Measurements from ENCODE around the gene MBD2. TPM values are rescaled to one million over a fixed set of nuclear protein-coding genes. Genes with fewer than 3 reads are reported as not detected.

Gene MBD2
- total RNA-seq, 4 donors from 2014 or later: 33.3 to 58.6 (median 44.6) TPM

DNA sequence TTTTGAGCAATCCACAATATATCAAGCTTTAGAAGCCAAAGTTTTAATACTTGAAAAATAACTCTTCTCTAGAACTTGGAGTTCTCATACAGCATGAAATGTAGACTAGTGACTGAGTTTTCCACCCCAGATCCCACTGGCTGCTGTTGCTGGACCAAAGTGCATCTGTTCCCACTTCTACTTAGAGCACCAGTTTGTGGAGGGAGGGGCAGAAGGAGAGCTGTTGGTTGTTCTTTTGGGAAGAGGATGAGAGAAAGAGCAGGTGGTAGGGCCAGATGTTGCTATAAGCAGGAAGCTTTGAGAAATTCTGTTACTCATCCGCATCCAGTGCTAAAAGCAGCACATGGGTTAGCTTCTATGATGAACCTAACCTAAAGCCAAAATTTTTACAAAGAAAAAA lies 59.0 kb downstream of the MBD2 start:
- DNase-seq (ENCODE audit: low spot score): no peak
- ATAC-seq (ENCODE audit: low FRiP score): no peak
- TF ChIP-seq CTCF (IDR thresholded peaks at IDR 0.05): no peak

DNA sequence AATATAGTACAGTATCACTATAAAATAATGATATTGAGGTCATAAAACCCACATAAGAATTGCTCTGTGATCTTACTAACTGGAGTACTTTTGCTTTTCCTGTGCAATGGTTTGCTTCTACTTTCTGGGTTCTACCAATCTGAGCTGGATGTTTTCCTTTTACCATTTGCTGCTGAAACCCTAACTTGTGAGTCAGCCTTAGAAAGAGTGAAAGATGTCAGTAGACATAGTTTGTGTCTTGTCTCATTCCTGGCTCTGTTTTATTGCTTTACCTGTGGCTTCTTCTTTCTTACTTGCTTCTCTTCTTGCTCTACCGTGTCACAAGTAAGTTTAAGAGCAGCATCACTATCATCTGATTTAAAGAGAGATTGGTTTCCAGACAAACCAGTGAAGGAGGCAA lies 61.0 kb downstream of the MBD2 start:
- DNase-seq (ENCODE audit: low spot score) (no peak), ATAC-seq (ENCODE audit: low FRiP score) (no peak)

DNA sequence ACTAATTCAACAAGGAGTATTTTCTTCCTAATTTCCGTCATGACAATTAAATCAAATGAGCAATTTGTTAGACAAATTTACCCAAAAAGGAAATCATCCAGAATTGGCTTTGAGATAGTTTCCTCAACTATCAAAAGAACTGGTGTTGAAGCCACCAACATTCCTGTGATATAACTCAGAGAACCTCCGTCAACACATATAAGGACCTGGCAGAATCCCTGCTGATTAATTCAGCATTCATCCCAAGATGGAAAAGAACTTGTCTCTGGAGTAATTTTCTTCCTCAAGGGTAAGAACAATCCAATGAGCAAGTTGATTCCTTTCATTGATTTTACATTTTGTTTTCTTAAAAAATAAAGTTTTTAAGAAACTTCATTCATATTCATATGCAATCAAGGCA lies 62.0 kb downstream of the MBD2 start:
- no peak for TF ChIP-seq CTCF (IDR thresholded peaks at IDR 0.05)
- no peak for DNase-seq (ENCODE audit: low spot score)
- no peak for ATAC-seq (ENCODE audit: low FRiP score)

More for the DNA sequence above, 61.0 kb downstream of the MBD2 start:
- TF ChIP-seq CTCF (IDR thresholded peaks at IDR 0.05): no peak

DNA sequence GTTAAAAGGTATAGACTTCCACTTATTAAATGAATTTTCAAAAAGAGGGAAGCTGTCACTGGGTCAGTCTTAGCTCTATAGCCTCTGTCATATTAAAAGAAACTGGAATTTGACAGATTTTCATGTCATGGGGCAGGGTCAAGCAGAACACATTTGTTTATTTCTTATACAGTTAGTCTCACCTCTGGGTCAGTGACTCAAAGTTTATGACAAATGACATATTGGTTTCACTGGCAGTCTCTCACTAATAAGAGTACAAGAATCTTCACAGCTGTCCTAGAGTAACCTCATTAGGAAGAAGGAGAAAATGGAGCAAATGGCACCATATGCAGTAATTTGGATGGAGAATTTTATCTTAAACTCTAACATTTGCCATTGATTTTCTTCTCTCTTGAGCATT lies 63.2 kb downstream of the MBD2 start:
- ATAC-seq (ENCODE audit: low FRiP score) (no peak), DNase-seq (ENCODE audit: low spot score) (no peak)
- TF ChIP-seq CTCF (IDR thresholded peaks at IDR 0.05): no peak

DNA sequence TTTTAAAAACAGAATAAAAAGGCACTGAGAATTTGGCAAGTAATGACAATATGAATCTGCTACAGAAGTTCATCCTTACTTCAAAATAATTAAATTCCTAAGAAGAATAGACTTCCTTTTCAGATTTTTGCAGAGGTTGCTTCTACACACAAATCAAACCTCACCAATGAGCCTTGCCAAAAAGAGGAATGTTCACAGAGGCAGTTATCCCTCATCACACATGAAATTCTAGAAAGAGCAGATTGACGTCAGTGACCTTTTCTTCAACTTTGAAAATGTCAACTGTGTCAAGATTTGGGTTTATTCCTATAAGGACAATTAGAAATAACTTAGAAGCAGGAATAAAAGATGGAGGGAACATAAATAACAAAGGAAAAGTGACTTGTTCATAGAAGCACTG lies 64.6 kb downstream of the MBD2 start:
- no peak for ATAC-seq (ENCODE audit: low FRiP score)
- TF ChIP-seq CTCF (IDR thresholded peaks at IDR 0.05): no peak
- DNase-seq (ENCODE audit: low spot score): no peak

DNA sequence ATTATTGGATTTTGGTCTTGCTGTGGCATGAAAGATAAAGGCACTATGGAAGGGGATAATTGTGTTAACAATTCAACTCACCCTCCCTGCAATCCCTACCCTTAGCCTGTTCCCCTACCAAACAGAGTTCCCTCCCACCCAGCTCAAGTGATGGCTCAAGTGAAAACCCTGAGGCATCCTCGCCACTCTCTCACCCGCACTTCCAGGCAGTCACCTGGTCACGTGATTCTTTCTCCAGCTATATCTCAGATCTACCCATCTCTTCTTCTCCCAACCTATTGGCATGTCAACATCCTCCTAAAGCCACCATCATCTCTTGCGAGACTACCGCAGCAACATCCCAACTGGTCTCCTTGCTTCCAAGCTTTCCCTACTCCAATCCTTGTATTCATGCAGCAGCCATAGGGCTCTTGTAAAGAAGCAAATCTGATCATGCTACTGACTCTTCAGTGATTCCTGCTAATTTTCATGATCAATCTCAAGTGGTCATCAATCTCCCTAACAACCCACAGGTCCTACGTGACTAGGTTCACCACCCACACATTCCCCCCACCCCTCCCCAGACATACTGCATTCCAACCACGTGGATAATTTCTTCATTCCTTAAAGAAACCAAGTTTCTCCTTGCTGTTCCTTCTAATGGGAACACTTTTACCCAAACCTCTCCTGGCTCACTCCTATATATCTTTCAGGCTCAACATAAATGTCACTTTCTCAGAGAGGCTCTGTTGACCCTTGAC lies 66.7 kb downstream of the MBD2 start:
- TF ChIP-seq CTCF (IDR thresholded peaks at IDR 0.05): no peak
- no peak for DNase-seq (ENCODE audit: low spot score)
- no peak for ATAC-seq (ENCODE audit: low FRiP score)

GRCh38 chr18:54155412-54155811 lies 69.1 kb downstream of the MBD2 start:
- ATAC-seq (ENCODE audit: low FRiP score) (no peak), DNase-seq (ENCODE audit: low spot score) (no peak)
- TF ChIP-seq CTCF (IDR thresholded peaks at IDR 0.05): no peak
